UCSD-AML1 (cell line): ENCODE data around the gene FAM186B.
A peak's percentile ranks its signal among the peaks of the same experiment; 100 is the strongest.

Source experiments
- DNase-seq: peaks from one replicate; lab custom pipeline; 2025; ENCODE audit not compliant: unreplicated experiment; lab: John Stamatoyannopoulos, UW

The FAM186B gene

DNA sequence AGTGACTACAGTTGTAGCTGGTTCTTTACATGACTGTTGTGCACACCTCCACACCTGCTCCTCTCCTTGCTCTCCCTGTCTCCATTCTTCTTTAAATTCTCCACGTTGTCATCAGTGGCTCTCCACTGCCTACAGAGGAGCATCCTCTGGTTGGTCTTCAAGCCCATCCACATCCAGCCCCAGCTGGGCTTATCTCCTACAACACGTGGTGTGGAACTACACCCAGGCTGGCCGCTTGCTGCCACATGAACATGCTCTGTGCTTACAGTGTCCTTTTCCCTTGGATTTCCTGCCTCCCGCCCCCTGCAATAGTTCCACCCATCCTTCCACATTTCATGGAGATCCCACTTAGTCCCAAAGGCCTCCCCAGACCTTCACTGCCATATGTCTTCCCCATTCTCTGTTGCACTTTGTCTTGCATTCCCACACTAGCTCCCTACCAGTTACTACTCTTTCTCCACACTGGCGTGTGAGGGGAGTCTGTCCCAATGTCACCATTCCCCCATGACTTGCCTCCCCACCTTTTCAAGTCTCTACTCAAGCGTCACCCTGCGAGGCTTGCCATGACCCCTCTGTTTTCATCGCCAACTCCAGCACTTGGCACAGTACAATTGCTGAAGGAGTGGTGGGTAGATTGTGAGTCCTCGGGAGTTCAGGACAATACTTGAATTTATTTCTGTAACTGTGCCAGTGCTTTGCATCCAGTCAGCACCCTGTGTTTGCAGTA is 27.7 kb downstream of the FAM186B start:
- DNase-seq, result no peak

DNA sequence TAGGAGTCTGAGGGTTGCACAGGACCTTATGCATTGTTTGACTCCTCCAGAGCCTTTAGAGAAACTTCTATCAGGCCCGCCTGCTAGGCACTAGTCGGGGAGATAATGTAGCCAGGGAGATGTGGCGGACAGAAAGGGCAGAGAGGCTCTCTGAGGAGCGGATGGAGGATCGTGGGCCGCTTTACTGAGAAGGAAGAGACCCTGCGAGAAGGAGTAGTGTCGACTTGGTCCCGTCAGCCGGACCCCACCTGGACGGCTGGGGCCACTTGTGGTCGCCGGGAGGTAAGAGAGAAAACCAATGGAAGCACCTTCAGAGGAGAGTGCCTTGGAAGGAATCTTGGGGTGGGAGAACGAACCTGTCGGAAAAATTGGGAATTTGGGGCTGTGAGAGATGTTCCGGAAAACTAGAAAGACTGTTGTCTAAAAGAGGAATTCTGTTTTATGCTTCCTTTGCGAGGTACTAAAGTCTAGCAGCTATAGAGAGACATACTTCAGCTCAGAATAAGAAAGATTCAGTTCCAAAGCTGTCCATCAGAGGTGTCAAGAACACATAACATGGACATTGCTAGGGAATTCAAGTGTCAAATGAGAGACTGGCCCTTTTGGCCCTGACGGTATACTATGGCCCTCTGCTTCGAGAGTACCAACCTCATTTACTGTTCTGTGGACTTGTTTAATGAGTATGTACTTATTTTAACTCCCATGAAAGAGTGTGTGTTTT is 36.8 kb downstream of the FAM186B start:
- DNase-seq, result no peak

DNA sequence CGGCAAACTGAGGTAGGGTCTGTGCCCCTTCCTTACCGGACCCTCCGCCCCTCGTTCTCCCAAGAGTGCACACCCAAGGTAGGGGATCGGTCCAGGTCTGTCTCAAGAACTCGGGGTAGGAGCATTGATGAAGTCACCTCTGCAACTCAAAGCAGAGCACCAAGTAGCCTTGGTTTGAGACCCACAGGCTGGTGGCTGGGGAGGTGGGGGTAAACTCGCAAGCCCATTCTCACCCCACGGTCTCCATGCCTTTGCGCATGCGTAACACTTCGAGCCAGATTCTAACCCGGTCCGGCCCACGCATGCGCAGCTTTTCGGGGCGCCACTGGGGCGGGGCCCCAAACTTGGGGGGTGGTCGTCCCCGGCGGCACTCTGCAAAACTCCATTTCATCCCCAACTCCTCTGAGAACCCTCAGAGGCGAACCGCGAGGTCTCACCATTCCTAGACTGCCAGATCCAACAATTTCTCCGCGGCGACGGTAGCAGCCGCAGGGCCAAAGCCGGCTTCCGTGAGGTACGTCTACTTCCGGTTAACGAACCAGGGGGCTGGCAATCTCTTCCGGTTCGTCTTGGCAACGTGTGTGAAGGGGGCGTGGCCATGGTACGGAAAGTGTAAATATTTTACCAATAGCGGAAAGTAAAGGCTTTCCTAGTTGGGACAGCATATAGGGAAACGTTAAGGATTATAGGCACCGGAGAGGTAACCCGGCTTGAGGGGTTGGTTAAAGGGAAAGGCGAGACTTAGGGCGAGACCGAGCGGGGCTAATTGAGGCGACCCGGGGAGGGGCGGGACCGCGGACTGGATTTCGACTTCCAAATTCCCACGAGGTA is 37.6 kb downstream of the FAM186B start, which contains the start of gene MCRS1:
TSS of gene MCRS1 (minus strand) at position 532 of the 831 bp plus-strand sequence. CDS start 1,411 bp downstream, outside the sequence.
- peak; percentile 91 for DNase-seq

DNA sequence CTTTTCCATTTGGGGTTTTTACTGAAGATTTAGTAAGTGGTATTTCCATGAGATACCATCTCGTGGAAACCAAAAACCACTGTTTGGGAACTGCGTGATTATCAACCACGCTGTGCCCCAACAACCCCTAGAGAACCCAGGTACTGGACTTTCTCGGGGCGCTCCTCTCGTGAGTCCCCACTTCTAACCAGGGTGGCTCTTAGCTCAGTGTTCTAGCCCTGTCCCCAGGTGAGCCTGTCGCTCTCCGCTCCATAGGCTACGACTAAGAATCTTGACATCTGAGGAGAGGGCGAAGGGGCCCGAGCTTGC is 38.2 kb downstream of the FAM186B start:
- DNase-seq, result no peak

DNA sequence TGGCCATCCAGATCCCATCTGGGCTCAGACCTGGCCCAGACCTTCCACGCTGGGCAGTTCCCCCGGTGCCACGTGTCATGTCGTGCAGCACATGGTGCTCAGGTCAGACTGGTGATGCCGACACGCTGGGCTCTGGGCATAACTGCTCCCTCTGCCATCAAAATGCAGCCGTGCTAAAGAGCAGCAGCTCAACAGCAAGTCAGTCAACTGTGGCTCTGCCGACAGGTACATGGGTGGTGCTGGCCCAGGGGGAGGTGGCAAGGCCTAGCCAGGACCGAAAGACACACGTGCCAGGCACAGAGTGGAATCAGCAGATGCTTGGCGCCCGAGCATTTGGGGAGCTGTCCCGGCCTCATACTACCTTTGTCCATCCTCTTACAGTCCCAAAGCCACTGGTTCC is 39.1 kb downstream of the FAM186B start:
- DNase-seq, result no peak

DNA sequence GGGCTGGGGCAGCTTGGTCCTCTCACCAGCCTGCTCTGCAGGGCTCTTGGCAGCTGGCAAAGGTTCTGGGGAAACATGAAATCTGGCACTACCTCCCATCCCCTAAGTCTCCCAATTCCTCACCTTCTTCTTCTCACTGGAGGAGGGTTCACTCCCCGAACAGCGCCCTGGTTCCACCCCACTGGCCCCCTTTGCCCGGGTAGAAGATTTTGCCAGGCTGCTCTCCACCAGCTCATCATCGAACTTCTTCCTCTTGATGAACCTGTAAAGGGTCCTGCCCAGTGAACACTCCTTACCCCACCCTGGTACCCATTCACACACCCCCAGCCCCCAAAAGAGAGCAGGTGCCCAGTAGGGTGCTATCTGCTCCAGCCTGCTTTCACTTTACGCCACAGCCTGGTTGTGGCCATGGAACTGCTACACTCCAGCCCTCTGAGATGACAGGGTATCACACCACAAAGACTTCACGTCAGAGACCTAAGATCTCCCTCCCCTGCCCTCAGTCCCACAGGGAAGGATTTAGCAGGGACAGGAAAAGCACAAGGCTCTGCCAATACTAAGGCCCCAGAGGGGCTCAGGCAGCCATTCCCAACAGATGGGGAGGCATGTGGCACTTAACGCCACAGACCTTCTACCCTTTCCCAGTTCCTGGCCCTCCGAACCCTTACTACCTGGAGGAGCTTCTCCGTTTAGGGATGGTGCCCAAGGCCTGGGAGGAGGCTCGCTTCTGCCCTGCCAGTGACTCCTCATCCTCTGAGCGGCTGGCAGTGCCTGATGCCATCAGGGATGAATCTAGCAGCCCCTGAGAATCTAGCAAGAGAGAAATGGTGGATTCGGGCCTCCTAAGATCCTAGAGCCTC is 39.8 kb downstream of the FAM186B start:
- DNase-seq, result no peak

DNA sequence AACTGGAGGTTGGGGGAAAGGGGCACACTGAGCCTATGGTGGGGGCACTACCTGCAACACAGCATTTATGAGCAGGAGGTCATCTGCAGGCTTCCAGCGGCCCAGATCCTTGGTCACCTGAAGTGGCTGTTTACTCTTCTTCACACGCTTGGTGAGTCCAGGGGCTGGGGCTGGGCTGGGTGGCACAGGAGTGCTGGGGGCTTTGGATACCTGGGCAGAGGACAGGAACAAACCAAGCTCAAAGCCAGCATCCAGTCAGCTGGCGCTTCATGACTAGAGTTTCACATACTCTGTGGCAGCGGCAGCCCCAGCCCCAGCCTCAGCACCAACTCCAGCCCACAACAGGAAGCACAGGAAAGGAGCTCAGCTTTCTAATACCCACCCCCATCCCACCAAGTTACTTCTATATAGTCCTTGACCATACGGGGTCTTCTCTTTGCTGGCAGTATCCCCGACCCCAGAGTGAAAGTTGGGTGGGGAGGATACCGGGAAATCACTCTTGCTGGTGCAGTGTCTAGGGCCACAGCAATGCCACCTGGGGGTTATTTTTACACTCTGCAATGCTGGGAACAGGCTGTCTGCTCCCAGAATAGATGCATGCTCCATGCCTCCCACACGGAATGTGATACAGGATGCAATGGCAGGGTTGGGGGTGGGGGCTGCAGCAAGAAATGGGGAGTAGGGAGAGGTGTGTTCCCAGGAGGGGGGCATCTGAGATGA is 40.6 kb downstream of the FAM186B start:
- DNase-seq, result peak; percentile 34

DNA sequence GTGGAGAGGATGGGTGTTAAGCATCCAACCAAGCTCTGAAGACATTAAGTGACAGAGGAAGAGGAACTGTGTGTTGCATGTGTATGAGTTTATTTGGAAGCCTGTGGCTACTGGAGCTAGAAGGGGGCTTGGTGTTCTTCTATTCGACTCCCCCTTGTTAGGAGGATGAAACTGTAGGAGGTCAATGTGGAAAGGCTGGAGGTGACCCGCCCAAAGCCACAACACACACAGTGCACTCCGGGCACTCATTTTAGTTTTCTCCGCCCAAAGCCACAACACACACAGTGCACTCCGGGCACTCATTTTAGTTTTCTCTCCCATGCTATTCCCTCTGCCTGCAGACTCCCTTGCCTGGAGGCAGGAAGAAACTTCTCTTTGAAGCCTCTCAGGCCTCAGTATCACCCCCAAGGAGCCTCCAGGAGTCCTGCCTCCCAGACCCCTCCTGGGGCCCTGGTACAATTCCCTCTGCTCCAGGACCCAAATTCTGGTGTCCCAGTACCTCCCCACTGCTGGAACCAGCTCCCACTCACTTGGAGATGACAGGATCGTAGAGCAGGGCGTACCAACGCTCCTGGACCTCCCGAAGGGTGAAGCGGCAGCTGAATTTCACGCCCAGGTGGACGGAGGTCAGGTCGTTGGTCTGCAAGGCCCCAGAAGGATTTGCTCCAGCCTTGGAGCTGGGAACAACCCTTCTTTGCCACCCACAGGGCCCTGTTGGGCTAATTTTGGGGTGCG is 41.3 kb downstream of the FAM186B start:
- no peak for DNase-seq

DNA sequence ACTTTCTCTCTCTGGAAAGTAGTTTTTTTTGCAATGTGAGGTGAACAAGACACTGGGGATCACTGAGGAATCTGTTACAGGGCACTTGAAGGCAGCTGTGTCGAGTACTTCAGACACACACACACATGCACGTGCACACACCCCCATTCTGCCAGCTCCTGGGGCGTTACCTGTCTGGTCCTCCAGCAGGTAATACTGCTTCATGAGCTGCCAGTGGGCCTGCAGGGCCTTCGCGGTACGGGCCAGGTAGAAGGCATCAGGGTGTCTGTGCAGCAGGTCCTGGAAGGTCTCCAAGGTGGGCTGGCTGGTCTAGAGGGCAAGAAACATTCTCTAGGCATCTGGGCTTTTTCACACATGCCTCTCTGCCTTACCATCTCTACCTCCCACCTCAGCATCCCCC is 42.6 kb downstream of the FAM186B start:
- no peak for DNase-seq

DNA sequence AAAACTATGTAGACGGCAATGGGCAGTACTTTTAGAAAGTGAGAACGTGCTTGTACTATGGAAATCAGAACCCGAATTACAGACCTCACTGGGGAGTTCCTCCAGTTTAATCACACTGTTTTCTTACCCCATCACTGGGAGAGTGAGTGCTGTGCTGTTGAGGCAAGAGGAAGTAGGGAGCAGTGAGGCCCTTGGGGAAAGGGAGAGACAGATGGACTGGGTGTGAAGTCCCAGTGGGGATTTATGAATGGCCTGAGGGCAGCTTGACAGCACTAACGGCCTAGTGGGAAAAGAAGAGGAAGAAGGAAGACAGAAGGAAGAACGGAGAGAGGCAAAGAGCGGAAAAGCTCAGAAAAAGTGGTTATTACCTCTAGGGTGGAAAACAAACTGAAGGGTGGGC is 43.2 kb downstream of the FAM186B start:
- no peak for DNase-seq

DNA sequence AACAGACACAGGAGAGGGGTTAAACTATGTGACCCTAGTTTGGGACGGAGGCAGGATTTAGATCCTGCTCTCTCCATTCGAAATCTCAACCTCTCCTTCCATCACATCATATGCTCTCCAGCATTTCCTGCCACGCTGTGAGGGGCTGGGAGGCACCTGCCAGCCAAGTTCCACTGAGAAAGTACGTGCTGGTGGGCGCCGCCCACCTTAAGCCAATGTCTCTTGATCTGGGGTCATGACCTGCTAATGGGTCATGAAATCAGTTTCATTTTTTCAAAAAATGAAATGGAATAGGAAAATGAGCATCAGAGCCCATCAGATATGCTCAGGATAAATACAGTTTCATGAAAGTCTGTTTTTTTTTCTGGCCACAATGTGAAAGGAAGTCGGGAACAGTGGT is 44.7 kb downstream of the FAM186B start:
- DNase-seq, result no peak

DNA sequence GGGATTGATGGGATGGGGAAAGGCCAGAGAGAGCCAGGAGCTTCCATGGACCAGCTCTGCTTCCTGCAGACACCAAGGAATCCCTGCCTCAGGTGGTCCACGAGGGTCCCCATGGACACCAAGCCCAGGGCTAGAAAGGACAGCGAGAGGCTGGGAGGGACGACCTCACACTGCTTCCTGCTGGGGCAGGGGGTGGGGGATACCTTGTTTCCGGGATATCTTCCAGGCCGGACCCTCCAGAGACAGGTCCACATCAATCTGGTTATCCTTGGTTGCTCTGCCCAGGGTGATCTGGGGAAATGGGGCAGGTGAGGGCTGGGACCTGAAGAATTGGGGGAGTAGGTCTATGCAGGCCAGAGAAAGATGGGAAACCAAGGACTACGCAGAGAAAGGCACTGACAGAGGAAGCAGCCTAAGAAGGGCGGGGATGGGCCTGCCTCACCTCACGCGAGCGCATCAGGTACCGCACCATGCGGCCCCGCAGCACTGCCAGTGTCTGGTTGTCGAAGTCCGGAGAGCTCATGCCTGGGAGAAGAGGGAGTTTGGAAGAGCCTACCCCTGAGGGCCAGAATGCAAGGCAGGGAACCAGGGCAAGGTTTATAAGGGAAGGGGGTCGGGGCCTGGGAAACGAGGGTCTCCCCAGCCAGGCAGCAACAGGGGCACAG is 46.3 kb downstream of the FAM186B start:
- DNase-seq, result no peak

DNA sequence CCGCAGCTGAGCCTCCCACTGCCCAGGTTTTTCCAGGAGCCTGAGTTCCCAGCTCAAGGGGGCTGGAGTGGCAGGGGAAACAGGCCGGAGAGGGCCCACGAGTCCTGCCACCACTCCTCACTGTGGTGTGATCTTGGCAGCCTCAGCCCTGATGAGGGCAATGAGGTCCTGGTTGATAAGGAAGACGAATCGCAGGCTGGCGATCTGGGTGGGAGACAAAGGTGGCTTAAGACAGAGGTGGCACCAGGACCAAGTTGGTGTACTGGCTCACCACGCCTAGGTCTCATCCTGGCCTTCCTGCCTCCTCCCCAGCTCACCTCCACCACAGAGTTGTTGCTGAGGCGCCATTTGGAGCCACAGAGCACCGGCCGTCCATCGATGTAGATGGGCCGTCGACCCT is 46.9 kb downstream of the FAM186B start:
- no peak for DNase-seq

DNA sequence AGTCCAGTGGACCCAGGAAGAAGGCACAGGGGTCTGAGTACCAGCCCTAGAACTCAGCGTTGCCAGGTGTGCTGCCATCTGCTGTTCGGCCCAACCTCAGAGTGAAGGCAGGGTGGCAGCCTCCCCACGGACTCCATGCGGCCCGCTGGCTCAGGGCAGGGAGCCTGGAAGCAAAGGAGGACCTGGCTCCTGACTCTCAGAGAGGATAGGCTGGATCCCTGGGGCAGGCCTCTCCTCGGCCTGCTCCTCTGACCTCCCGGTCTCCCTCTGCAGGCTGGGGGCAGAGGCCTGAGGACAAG is 47.6 kb downstream of the FAM186B start:
- DNase-seq, result no peak

DNA sequence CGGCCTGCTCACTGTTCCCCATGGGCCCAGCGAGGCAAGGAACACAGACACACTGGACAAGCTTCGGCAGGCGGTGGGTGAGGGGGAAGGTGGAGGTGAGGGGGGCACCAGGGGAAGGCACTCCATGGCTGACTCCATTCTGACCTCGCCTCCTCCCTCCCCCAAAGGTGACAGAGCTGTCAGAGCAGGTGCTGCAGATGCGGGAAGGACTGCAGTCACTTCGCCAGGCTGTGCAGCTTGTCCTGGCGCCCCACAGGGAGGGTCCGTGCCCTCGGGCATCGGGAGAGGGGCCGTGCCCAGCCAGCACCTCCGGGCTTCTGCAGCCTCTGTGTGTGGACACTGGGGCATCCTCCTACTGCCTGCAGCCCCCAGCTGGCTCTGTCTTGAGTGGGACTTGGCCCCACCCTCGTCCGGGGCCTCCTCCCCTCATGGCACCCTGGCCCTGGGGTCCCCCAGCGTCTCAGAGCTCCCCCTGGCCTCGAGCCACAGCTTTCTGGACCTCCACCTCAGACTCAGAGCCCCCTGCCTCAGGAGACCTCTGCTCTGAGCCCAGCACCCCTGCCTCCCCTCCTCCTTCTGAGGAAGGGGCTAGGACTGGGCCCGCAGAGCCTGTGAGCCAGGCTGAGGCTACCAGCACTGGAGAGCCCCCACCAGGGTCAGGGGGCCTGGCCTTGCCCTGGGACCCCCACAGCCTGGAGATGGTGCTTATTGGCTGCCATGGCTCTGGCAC is 48.1 kb downstream of the FAM186B start:
- no peak for DNase-seq

DNA sequence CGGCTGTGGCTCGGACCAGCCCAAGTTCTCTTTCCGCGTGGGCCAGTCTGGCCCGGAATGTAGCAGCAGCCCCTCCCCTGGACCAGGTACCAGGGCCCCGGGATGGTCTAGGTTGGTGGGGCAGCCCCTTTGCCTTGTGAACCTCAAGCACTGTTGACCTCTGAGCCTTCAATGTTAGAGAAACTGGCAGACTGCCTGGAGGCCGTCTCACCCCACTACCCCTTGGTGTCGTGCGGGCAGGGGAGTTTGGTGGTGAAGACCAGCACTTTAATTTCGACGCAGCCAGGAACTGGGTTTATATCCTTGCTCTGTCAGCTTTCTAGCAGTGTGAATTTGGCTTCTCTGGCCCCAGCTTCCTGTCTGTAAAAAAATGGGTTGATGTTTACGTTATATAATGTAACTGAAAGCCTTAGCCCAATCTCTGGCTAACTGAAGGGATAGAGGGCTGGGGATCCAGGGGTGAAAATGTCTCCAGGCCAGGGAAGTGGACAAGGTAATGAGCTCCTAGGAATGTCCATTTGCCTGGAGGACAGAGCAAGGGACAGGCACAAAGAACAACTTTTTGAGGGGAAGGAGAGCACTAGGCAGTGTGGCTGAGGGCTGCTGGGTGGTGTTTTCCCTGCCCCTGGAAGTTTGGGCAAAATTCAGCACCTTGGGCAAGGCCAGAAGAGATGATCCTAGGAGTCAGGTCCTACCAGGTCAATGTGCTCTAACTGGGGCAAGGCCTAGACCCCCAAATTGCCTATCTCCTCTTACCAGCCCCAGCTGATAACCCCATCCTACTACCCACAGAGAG is 48.9 kb downstream of the FAM186B start:
- no peak for DNase-seq

DNA sequence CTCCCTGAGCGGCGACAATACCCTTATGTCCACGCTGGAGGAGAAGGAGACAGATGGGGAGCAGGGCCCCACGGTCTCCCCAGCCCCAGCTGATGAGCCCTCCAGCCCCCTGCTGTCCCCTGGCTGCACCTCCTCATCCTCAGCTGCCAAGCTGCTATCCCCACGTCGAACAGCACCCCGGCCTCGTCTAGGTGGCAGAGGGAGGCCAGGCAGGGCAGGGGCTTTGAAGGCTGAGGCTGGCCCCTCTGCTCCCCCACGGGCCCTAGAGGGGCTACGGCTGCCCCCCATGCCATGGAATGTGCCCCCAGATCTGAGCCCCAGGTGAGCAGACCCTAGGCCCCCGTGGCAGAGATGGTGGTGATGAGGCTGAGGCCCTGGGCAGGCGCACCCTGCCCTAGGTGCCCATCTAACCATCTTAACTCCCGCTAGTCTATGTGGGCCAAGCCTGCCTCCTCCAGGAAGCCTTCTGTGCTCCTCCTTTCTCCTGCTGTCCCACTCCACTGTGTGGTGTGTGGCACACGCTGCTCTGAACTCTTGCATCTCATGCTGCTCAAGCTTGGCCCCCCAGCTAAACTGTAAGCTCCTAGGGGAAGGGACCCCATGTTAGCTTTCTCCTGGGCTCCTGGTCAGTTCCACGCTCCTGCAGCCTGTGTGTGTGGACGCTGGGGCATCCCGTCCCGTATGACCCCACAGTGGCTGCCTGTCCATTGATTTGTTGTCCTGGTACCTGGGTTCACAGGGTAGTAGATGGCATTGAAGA is 49.6 kb downstream of the FAM186B start:
- DNase-seq, result no peak
